GM21737 (cell line): Measurements from ENCODE around the gene TRIM73.
A peak's percentile ranks its signal among the peaks of the same experiment; 100 is the strongest.
"Not testable (repeated sequence)": the region's sequence is repeated elsewhere in the genome, so short reads cannot be mapped to it uniquely, and the experiment has no call there.

Source experiments
- ATAC-seq: cut with Tn5 transposase; IDR thresholded peaks from one replicate; pipeline ENCODE4 v1.9.1; 2021; ENCODE audit warnings: mild to moderate bottlenecking, moderate library complexity; ENCODE audit not compliant: unreplicated experiment

The TRIM73 gene

GRCh38 chr7:75415428-75415817 lies 20.0 kb downstream of the TRIM73 start:
- not testable (repeated sequence) for ATAC-seq

GRCh38 chr7:75415829-75416373 lies 20.5 kb downstream of the TRIM73 start:
- ATAC-seq: not testable (repeated sequence)

- ATAC-seq: not testable (repeated sequence)
These were observed 21.4 kb downstream of the TRIM73 start for GRCh38 chr7:75416787-75417186.

GRCh38 chr7:75418292-75418858 lies 22.9 kb downstream of the TRIM73 start:
- ATAC-seq: not testable (repeated sequence)

- not testable (repeated sequence) for ATAC-seq
These were observed 23.8 kb downstream of the TRIM73 start for GRCh38 chr7:75419210-75419609.

GRCh38 chr7:75419693-75420092 lies 24.3 kb downstream of the TRIM73 start:
- ATAC-seq: not testable (repeated sequence)

GRCh38 chr7:75420152-75420551 lies 24.7 kb downstream of the TRIM73 start:
- not testable (repeated sequence) for ATAC-seq

GRCh38 chr7:75421798-75422710 lies 26.6 kb downstream of the TRIM73 start:
- not testable (repeated sequence) for ATAC-seq

GRCh38 chr7:75423481-75423880 lies 28.1 kb downstream of the TRIM73 start:
- ATAC-seq: not testable (repeated sequence)

- ATAC-seq: not testable (repeated sequence)
These were observed 43.6 kb downstream of the TRIM73 start for GRCh38 chr7:75439000-75439399.

- not testable (repeated sequence) for ATAC-seq
These were observed 46.7 kb downstream of the TRIM73 start for GRCh38 chr7:75442101-75442464.

- ATAC-seq: peak; percentile 86
These were observed 47.2 kb downstream of the TRIM73 start for GRCh38 chr7:75442465-75443111.

GRCh38 chr7:75449946-75450345 lies 54.5 kb downstream of the TRIM73 start:
- not testable (repeated sequence) for ATAC-seq

GRCh38 chr7:75452494-75452955 lies 57.1 kb downstream of the TRIM73 start:
- ATAC-seq: peak; percentile 75
